ENCODE results near the gene C19orf38.

C19orf38 gene

DNA sequence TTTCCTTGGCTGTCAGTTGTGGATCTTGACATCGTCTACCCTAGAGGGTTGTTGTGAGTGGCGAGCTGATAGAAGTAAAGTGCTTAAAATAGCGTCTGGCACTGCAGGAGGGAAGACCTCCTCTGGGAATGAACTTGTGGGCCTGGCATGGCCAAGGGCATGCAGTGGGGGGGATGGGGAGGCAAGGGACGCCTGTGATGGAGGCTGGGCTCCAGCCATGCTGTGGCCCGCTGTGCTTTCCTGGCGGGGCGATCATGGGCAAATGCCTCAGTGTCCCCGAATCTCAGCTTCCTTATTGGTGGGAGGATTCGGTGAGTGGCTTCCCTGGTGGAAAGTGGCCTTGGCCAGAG, 33.9 kb downstream of the C19orf38 start:
- DNase-seq = no peak
- no peaks in the 10 kb centered on the region for H3K36me3 Mint-ChIP-seq (ENCODE audit: low read depth)
- H3K27me3 Mint-ChIP-seq (ENCODE audit: low read depth, poor library complexity) = peaks cover 3% of the 10 kb centered on the region
- H3K4me1 Mint-ChIP-seq = peaks cover 78% of the 10 kb centered on the region
- TF ChIP-seq, protein P1, sequence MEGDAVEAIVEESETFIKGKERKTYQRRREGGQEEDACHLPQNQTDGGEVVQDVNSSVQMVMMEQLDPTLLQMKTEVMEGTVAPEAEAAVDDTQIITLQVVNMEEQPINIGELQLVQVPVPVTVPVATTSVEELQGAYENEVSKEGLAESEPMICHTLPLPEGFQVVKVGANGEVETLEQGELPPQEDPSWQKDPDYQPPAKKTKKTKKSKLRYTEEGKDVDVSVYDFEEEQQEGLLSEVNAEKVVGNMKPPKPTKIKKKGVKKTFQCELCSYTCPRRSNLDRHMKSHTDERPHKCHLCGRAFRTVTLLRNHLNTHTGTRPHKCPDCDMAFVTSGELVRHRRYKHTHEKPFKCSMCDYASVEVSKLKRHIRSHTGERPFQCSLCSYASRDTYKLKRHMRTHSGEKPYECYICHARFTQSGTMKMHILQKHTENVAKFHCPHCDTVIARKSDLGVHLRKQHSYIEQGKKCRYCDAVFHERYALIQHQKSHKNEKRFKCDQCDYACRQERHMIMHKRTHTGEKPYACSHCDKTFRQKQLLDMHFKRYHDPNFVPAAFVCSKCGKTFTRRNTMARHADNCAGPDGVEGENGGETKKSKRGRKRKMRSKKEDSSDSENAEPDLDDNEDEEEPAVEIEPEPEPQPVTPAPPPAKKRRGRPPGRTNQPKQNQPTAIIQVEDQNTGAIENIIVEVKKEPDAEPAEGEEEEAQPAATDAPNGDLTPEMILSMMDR (IDR thresholded peaks at IDR 0.05) = no peak
- H3K4me3 Mint-ChIP-seq = peak overlapping the region; percentile 71
- no peaks in the 10 kb centered on the region for H3K9me3 Mint-ChIP-seq
- peak overlapping the region; percentile 98 for H3K27ac Mint-ChIP-seq

DNA sequence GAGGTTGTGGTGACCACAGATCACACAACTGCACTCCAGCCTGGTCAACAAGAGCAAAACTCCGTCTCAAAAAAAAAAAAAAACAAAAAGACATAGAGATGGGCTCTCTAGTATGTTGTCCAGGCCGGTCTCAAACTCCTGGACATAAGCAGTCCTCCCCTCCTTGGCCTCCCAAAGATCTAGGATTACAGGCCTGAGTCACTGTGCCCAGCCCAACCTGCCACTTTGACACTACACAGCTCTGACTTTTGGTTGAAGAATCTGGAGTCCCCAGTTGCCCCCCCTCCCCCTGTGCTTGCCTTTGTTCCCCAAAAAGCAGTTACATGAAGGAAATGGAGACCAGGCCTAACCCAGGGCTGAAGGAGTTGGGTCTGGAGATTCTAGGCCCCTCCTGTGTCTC, 36.1 kb downstream of the C19orf38 start:
- no peak for DNase-seq
- no peaks in the 10 kb centered on the region for H3K36me3 Mint-ChIP-seq (ENCODE audit: low read depth)
- no peaks in the 10 kb centered on the region for H3K9me3 Mint-ChIP-seq
- TF ChIP-seq, protein P1 (IDR thresholded peaks at IDR 0.05) = no peak
- peaks cover 3% of the 10 kb centered on the region for H3K27me3 Mint-ChIP-seq (ENCODE audit: low read depth, poor library complexity)
- H3K4me1 Mint-ChIP-seq = peaks cover 82% of the 10 kb centered on the region
- peak overlapping the region; percentile 34 for H3K4me3 Mint-ChIP-seq
- H3K27ac Mint-ChIP-seq = no peak overlapping the region

DNA sequence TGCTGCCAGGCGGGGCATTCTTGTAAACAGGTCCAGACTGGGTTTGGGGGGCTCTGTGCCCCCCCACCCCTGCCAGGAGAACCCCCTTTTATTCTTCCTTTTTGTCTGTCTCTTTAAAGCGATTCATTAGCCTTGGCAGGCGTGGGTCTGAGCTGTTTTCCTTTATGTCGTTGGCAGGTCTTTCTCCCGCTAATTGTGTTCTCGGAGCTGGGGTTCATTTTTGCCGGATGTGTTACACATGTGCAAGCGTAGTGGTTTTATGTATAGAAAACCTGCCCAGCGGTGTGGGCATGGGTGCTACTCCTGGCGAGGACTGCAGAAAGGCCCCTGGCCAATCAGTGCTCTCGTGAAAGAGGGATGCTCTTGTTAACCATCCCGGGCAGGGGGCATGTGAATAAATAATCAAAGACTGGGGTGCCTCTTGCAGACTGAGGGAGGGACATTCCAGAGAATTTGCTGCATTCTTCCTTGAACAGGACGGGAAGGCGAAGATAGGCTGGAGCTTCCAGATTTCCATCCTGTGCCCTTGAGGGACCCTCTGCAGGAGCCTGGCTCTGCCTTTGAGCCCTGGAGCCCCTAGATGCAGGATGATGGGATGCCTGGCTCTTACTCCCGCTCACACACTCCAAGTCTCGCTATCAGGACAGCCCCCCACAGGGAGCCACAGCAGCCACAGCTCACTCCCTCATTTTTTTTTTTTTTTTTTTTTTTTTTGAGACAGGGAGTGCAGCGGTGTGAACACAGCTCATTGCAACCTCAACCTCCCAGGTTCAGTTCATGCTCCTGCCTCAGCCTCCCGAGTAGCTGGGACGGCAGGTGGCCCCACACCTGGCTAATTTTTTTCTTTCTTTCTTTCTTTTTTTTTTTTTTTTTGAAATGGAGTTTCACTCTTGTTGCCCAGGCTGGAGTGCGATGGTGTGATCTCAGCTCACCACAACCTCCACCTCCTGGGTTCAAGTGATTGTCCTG, 37.3 kb downstream of the C19orf38 start:
- Mint-ChIP-seq H3K27me3 (ENCODE audit: low read depth, poor library complexity) (peaks cover 3% of the 10 kb centered on the region), H3K36me3 (ENCODE audit: low read depth) (no peaks in the 10 kb centered on the region), H3K4me1 (peaks cover 70% of the 10 kb centered on the region), H3K27ac (peak overlapping the region; percentile 94), H3K4me3 (peak overlapping the region; percentile 29), H3K9me3 (no peaks in the 10 kb centered on the region)
- DNase-seq = no peak
- TF ChIP-seq, protein P1 (IDR thresholded peaks at IDR 0.05) = no peak

DNA sequence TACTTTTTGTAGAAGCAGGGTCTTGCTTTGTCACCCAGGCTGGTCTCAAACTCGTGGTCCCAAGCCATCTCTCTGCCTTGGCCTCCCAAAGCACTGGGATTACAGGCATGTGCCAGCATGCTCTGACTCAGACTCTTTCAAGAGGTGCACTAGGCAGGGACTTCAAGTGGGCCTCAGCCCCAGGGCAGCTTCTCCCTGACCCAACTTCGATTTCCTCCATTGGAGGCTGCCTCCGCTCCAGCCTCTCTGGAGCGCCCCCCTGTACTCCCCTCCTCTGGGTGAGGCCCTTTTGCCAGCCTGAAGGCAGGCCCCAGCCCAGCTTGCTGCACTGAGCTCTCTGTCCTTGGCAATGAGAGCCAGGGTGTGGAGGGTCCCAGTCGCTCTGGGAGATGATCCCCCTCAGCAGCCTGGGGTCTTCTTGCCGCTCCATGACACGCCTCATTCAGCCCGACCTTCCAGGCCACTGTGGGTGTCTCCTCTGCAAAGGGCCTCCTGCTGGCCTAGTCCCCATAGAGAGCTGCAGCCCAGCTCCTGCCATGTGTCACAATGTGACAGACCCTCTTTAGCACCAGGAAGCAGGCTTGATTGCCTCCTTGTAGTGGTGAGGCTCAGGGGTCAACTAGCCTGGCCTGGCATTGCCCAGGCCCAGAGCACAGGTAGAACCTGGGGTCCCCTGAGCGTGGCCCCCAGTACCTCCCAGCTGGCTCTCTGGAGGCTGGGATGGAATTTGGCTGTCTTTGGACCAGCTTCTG, 39.6 kb downstream of the C19orf38 start:
- Mint-ChIP-seq H3K36me3 (ENCODE audit: low read depth) (no peaks in the 10 kb centered on the region), H3K4me3 (peak overlapping the region; percentile 38), H3K27ac (peak overlapping the region; percentile 99), H3K9me3 (no peaks in the 10 kb centered on the region), H3K27me3 (ENCODE audit: low read depth, poor library complexity) (no peaks in the 10 kb centered on the region), H3K4me1 (peaks cover 68% of the 10 kb centered on the region)
- TF ChIP-seq, protein P1 (IDR thresholded peaks at IDR 0.05) = no peak
- peak; percentile 27 for DNase-seq

DNA sequence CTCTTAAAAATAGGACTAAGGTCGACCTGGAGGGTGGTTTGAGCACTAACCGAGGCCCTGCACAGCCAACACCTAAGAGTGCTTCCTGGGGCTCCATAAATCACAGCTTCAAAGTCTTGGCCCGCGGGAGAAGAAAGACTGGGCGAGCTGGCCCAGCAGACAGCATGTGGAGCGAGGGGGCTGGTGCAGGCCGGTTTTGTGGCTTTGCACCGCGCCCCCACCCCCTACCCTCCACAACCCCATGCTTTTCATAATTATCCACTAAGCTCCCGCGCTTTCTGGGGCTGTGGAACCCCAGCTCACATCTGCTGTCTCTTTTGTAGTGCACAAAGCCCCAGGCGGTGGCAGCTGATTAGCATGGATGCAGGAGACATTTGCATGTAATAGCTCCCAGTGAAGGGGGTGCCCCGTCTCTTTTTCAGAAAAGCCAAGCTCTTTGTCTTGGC, 40.2 kb downstream of the C19orf38 start:
- TF ChIP-seq, protein P1 (IDR thresholded peaks at IDR 0.05) = no peak
- no peaks in the 10 kb centered on the region for H3K9me3 Mint-ChIP-seq
- peak; percentile 47 for DNase-seq
- peaks cover 61% of the 10 kb centered on the region for H3K4me1 Mint-ChIP-seq
- no peaks in the 10 kb centered on the region for H3K36me3 Mint-ChIP-seq (ENCODE audit: low read depth)
- no peaks in the 10 kb centered on the region for H3K27me3 Mint-ChIP-seq (ENCODE audit: low read depth, poor library complexity)
- H3K27ac Mint-ChIP-seq = peak overlapping the region; percentile 85
- no peak overlapping the region for H3K4me3 Mint-ChIP-seq
